B cell (primary cell): Measurements from ENCODE around the gene DCP2. TPM values are rescaled to one million over a fixed set of nuclear protein-coding genes. Genes with fewer than 3 reads are reported as not detected.

Experiments used
- ATAC-seq: fragments of 200-7000 bp; cut with Tn5 transposase; one replicate; pipeline ENCODE4 v1.10.0; 2021; ENCODE audit warnings: low read depth, mild to moderate bottlenecking, moderate number of reproducible peaks, moderate library complexity
- CTCF ChIA-PET: fragments of 350-600 bp; sonication (Branson Sonifier 250); formaldehyde crosslinking; loops from one replicate; lab custom pipeline; 2021; ENCODE audit warnings: antibody characterized with exemption, inconsistent platforms; lab: Charles Lee
- POLR2A ChIA-PET: fragments of 350-600 bp; sonication (Branson Sonifier 250); formaldehyde crosslinking; loops from one replicate; lab custom pipeline; 2021; ENCODE audit warnings: antibody characterized with exemption; lab: Charles Lee
- DNase-seq: peaks from one replicate; pipeline ENCODE4 v3.0.0; 2013
- H2AFZ ChIP-seq: 2 replicates; pipeline ENCODE4 v1.6.1; 2012; ENCODE audit warnings: mild to moderate bottlenecking, low read depth, low read length; ENCODE audit not compliant: insufficient read depth, poor library complexity, severe bottlenecking
- H3K27ac ChIP-seq, 2 donors: 1 replicate in 1 of 2; 2 replicates in 1 of 2; pipeline ENCODE4 v1.5.1; 2012 to 2013; ENCODE audit warnings: low read length in 2 of 2, mild to moderate bottlenecking in 2 of 2, moderate library complexity in 1 of 2
- H3K27me3 ChIP-seq, 4 experiments: fragments of 200-600 bp in 1 of 4; sonication (generic) in 1 of 4; replicated peaks in 1 of 4; 1 replicate in 2 of 4; 2 replicates in 2 of 4; pipeline versions ENCODE4 v1.6.1 to v1.7.0; 2013 to 2016; ENCODE audit warnings: low read length in 3 of 4, mild to moderate bottlenecking in 2 of 4, mixed read lengths in 1 of 4, moderate library complexity in 1 of 4; ENCODE audit not compliant: insufficient read depth in 4 of 4, control insufficient read depth in 3 of 4; ENCODE audit errors: control extremely low read depth in 1 of 4
- H3K36me3 ChIP-seq, 2 experiments: replicated peaks in 1 of 2; 1 replicate in 1 of 2; 2 replicates in 1 of 2; pipeline versions ENCODE4 v1.6.1 to v1.7.1; 2013; ENCODE audit warnings: low read length in 1 of 2; ENCODE audit not compliant: insufficient read depth in 2 of 2, control insufficient read depth in 1 of 2; ENCODE audit errors: control extremely low read depth in 1 of 2, extremely low read depth in 1 of 2
- H3K4me1 ChIP-seq, 2 donors: fragments of 200-600 bp in 1 of 2; sonication (generic) in 1 of 2; 1 replicate in 1 of 2; 2 replicates in 1 of 2; pipeline versions ENCODE4 v1.5.1 to v1.6.1; 2013 to 2017; ENCODE audit warnings: low read length in 2 of 2; ENCODE audit not compliant: control insufficient read depth in 2 of 2, insufficient read depth in 2 of 2
- H3K4me2 ChIP-seq: replicated peaks from 2 replicates; pipeline ENCODE3; 2012; ENCODE audit warnings: mild to moderate bottlenecking, low read depth, low read length; ENCODE audit not compliant: poor library complexity, severe bottlenecking
- H3K4me3 ChIP-seq, 5 experiments: fragments of 200-600 bp in 1 of 5; sonication (generic) in 1 of 5; 1 replicate in 3 of 5; 2 replicates in 2 of 5; pipeline versions ENCODE4 v1.5.1 to v1.7.0; 2011 to 2016; ENCODE audit warnings: low read length in 4 of 5, mild to moderate bottlenecking in 4 of 5, low read depth in 2 of 5, control low read depth in 1 of 5, moderate library complexity in 1 of 5; ENCODE audit not compliant: insufficient read depth in 1 of 5; ENCODE audit errors: control extremely low read depth in 1 of 5, extremely low read depth in 1 of 5
- H3K79me2 ChIP-seq: fragments of 200-600 bp; sonication (generic); one replicate; pipeline ENCODE4 v1.6.0; 2016; ENCODE audit warnings: low read length; ENCODE audit not compliant: control insufficient read depth, insufficient read depth
- H3K9ac ChIP-seq: fragments of 200-600 bp; sonication (generic); 2 replicates; pipeline ENCODE4 v1.6.1; 2017; ENCODE audit warnings: mild to moderate bottlenecking, low read length, moderate library complexity
- H3K9me3 ChIP-seq, 3 donors: one replicate each; pipeline versions ENCODE4 v1.6.1 to v1.7.1; 2013; ENCODE audit warnings: low read length in 2 of 3; ENCODE audit not compliant: control insufficient read depth in 2 of 3, insufficient read depth in 1 of 3; ENCODE audit errors: control extremely low read depth in 1 of 3
- H4K20me1 ChIP-seq: 2 replicates; pipeline ENCODE4 v1.6.0; 2012; ENCODE audit warnings: mild to moderate bottlenecking, low read length; ENCODE audit not compliant: insufficient read depth, control insufficient read depth, poor library complexity, severe bottlenecking
- H3K27ac Mint-ChIP-seq: one replicate; pipeline ENCODE4 v1.8.0; 2021; ENCODE audit warnings: mixed read lengths
- H3K27me3 Mint-ChIP-seq: one replicate; pipeline ENCODE4 v1.8.0; 2021; ENCODE audit warnings: mixed read lengths
- H3K4me1 Mint-ChIP-seq: one replicate; pipeline ENCODE4 v1.8.0; 2021; ENCODE audit warnings: mixed read lengths
- H3K4me3 Mint-ChIP-seq: one replicate; pipeline ENCODE4 v1.8.0; 2021; ENCODE audit warnings: mixed read lengths
- H3K9me3 Mint-ChIP-seq: one replicate; pipeline ENCODE4 v1.8.0; 2022; ENCODE audit warnings: mixed read lengths; ENCODE audit not compliant: insufficient read depth
- CTCF ChIP-seq: fragments of 200-600 bp; IDR thresholded peaks from one replicate; pipeline ENCODE4 v1.8.0; 2022; ENCODE audit warnings: antibody characterized with exemption, mild to moderate bottlenecking
- EZH2 ChIP-seq: IDR thresholded peaks from 2 replicates; pipeline ENCODE4 v1.6.1; 2012; ENCODE audit warnings: borderline replicate concordance, low read depth, mild to moderate bottlenecking, moderate library complexity, low read length; ENCODE audit not compliant: insufficient read depth, poor library complexity, severe bottlenecking
- WGBS: methylation state at CpG from one replicate; pipeline ENCODE4 v1.1.5; 2013; ENCODE audit warnings: missing lambda C conversion rate; ENCODE audit not compliant: insufficient coverage; 5-methylcytosine and 5-hydroxymethylcytosine counted together
- intact Hi-C: fragments of 100-400 bp; cut with micrococcal nuclease; formaldehyde crosslinking; loops from one replicate; pipeline ENCODE4 v1.10.0; 2022
- polyA plus RNA-seq: library from polyadenylated mRNA; depleted of rRNA; stranded (reverse); fragments of >200 nt; gene quantifications from 2 replicates; pipeline ENCODE4 v1.2.3, GENCODE V29; 2012
- total RNA-seq, 2 donors: library from RNA; stranded (reverse); fragments of 120-200 nt in 1 of 2; gene quantifications; 1 replicate in 1 of 2; 2 replicates in 1 of 2; pipeline versions ENCODE4 v1.2.3 to v1.2.4, GENCODE V29; 2013 to 2022

Gene DCP2
- total and polyA plus RNA-seq, 2 donors (not counting 1 experiment from before 2014, with no cell fraction given): 17.9 to 73.1 TPM

- H3K27me3 ChIP-seq: no peaks in the 10 kb centered on the region
- no peaks in the 10 kb centered on the region for H3K27me3 Mint-ChIP-seq
- peak overlapping the region; percentile 95 for H3K9ac ChIP-seq
- H3K27ac Mint-ChIP-seq: peak overlapping the region; percentile 88
- ATAC-seq (no peak), DNase-seq (no peak)
- peaks cover 16% of the 10 kb centered on the region for H4K20me1 ChIP-seq
- peaks cover 3 to 7% of the 10 kb centered on the region in 2 experiments for H3K36me3 ChIP-seq
- peak overlapping the region; percentile 96 for H2AFZ ChIP-seq
- ChIA-PET CTCF (interaction anchor here (0.6 to 4.0 kb wide), 2 partner anchors 18 to 64 kb away, joined by 3 to 22 read pairs; no protein-coding TSS in a partner anchor), POLR2A (no interaction called here)
- peak overlapping the region; percentile 97 for H3K4me3 Mint-ChIP-seq
- H3K27ac ChIP-seq: peak overlapping the region; percentile 68 to 84
- intact Hi-C loops: loop anchor here (2.0 to 10.0 kb wide), 5 partner anchors 535 to 1465 kb away; partner anchors contain the start of genes EPB41L4A, NREP, STARD4 and YTHDC2
- H3K9me3 Mint-ChIP-seq: no peaks in the 10 kb centered on the region
- peak overlapping the region; percentile 91 for H3K4me2 ChIP-seq
- TF ChIP-seq EZH2 (no peak), CTCF (no peak)
- no peaks in the 10 kb centered on the region for H3K9me3 ChIP-seq
- peak overlapping the region; percentile 77 to 99 (median 96) for H3K4me3 ChIP-seq
- peaks cover 80% of the 10 kb centered on the region for H3K79me2 ChIP-seq
- WGBS: 0% methylated on average over 4 of the region's 16 CpGs
- peaks cover 47% of the 10 kb centered on the region for H3K4me1 Mint-ChIP-seq
- peaks cover 14 to 28% of the 10 kb centered on the region in 2 donors for H3K4me1 ChIP-seq
These were observed 853 bp downstream of the DCP2 start for GRCh38 chr5:112977440-112977861.

GRCh38 chr5:112978836-112979235 lies 2.2 kb downstream of the DCP2 start:
- intact Hi-C loops: loop anchor here (5.0 to 10.0 kb wide), 4 partner anchors 562 to 1467 kb away; partner anchors contain the start of genes EPB41L4A, NREP and STARD4
- DNase-seq: no peak

More at GRCh38 chr5:112978836-112979235, 2.2 kb downstream of the DCP2 start:
- H3K4me1 ChIP-seq: peaks cover 14 to 28% of the 10 kb centered on the region in 2 donors
- ATAC-seq: no peak
- CTCF ChIA-PET: interaction anchor here (0.7 to 4.0 kb wide), 4 partner anchors 17 to 535 kb away, joined by 3 to 22 read pairs (median 3); partner anchors contain the start of genes REEP5 and YTHDC2
- peaks cover 94% of the 10 kb centered on the region for H3K79me2 ChIP-seq
- peaks cover 29% of the 10 kb centered on the region for H4K20me1 ChIP-seq
- POLR2A ChIA-PET: interaction anchor here (0.7 kb wide), 1 partner anchor 9 kb away, joined by 3 read pairs; no protein-coding TSS in a partner anchor
- TF ChIP-seq CTCF (no peak), EZH2 (no peak)
- Mint-ChIP-seq H3K4me1 (peaks cover 53% of the 10 kb centered on the region), H3K9me3 (no peaks in the 10 kb centered on the region), H3K4me3 (peak overlapping the region; percentile 47), H3K27me3 (no peaks in the 10 kb centered on the region), H3K27ac (no peak overlapping the region)
- no peaks in the 10 kb centered on the region for H3K9me3 ChIP-seq
- H3K27me3 ChIP-seq: no peaks in the 10 kb centered on the region
- H3K4me2 ChIP-seq: peak overlapping the region; percentile 91
- peak overlapping the region in 2 of 5 experiments; percentile 55 to 97 for H3K4me3 ChIP-seq
- no peak overlapping the region for H3K27ac ChIP-seq
- H2AFZ ChIP-seq: no peak overlapping the region
- H3K36me3 ChIP-seq: peaks cover 3 to 11% of the 10 kb centered on the region in 2 experiments
- peak overlapping the region; percentile 95 for H3K9ac ChIP-seq
- WGBS: no CpG with 5 or more reads among the region's 2 CpGs
